GM23338 (cell line): ENCODE data around the gene YBX1. TPM values are rescaled to one million over a fixed set of nuclear protein-coding genes. Genes with fewer than 3 reads are reported as not detected.

Experiments
- ATAC-seq: fragments of 200-7000 bp; cut with Tn5 transposase; 3 replicates; pipeline ENCODE4 v1.9.1; 2020
- DNase-seq: peaks from one replicate; pipeline ENCODE4 v3.0.0-alpha.2; 2015; ENCODE audit warnings: low spot score
- H2AFZ ChIP-seq: fragments of 200-600 bp; sonication (generic); 2 replicates; pipeline ENCODE4 v1.8.0; 2016; ENCODE audit warnings: antibody characterized with exemption, mild to moderate bottlenecking, moderate library complexity
- H3F3A ChIP-seq: fragments of 200-600 bp; sonication (generic); replicated peaks from 2 replicates; pipeline ENCODE4 v1.8.0; 2017; ENCODE audit warnings: antibody characterized with exemption, mixed run types, low read depth
- H3K27ac ChIP-seq: fragments of 200-600 bp; sonication (generic); 2 replicates; pipeline ENCODE4 v1.6.1; 2016; ENCODE audit warnings: low read depth
- H3K27me3 ChIP-seq: fragments of 200-600 bp; sonication (generic); 2 replicates; pipeline ENCODE4 v1.8.0; 2016; ENCODE audit warnings: mild to moderate bottlenecking, mixed run types, moderate library complexity; ENCODE audit not compliant: insufficient read depth
- H3K36me3 ChIP-seq: fragments of 200-600 bp; sonication (generic); 2 replicates; pipeline ENCODE4 v1.8.0; 2016; ENCODE audit warnings: mild to moderate bottlenecking; ENCODE audit not compliant: insufficient read depth
- H3K4me1 ChIP-seq: fragments of 200-600 bp; sonication (generic); 2 replicates; pipeline ENCODE4 v1.8.0; 2016; ENCODE audit warnings: mild to moderate bottlenecking, moderate library complexity; ENCODE audit not compliant: insufficient read depth
- H3K4me2 ChIP-seq: fragments of 200-600 bp; sonication (generic); 2 replicates; pipeline ENCODE4 v1.7.1; 2017; ENCODE audit warnings: mixed run types
- H3K4me3 ChIP-seq: fragments of 200-600 bp; sonication (generic); 2 replicates; pipeline ENCODE4 v1.6.1; 2016; ENCODE audit warnings: mixed run types
- H3K79me2 ChIP-seq: fragments of 200-600 bp; sonication (generic); replicated peaks from 2 replicates; pipeline ENCODE4 v1.8.0; 2017; ENCODE audit warnings: mild to moderate bottlenecking; ENCODE audit not compliant: insufficient read depth
- H3K9me2 ChIP-seq: fragments of 200-600 bp; sonication (generic); 2 replicates; pipeline ENCODE4 v1.8.0; 2017; ENCODE audit not compliant: insufficient read depth
- H4K20me1 ChIP-seq: fragments of 200-600 bp; sonication (generic); replicated peaks from 2 replicates; pipeline ENCODE4 v1.8.0; 2017; ENCODE audit warnings: mild to moderate bottlenecking; ENCODE audit not compliant: insufficient read depth
- H3K27ac Mint-ChIP-seq: 2 replicates; pipeline ENCODE4 v1.8.0; 2020; ENCODE audit warnings: inconsistent platforms, mild to moderate bottlenecking, moderate library complexity, mixed read lengths
- H3K27me3 Mint-ChIP-seq: 3 replicates; pipeline ENCODE4 v1.8.0; 2022; ENCODE audit warnings: low read depth, mild to moderate bottlenecking, moderate library complexity, mixed read lengths, inconsistent platforms; ENCODE audit not compliant: insufficient read depth, poor library complexity
- H3K36me3 Mint-ChIP-seq: 3 replicates; pipeline ENCODE4 v1.8.0; 2021; ENCODE audit warnings: low read depth, mild to moderate bottlenecking, inconsistent platforms, moderate library complexity, mixed read lengths
- H3K4me1 Mint-ChIP-seq: 3 replicates; pipeline ENCODE4 v1.8.0; 2020; ENCODE audit warnings: mild to moderate bottlenecking, inconsistent platforms, mixed read lengths
- H3K4me3 Mint-ChIP-seq: 3 replicates; pipeline ENCODE4 v1.8.0; 2021; ENCODE audit warnings: moderate library complexity, mild to moderate bottlenecking, inconsistent platforms, mixed read lengths
- H3K9me3 Mint-ChIP-seq: 3 replicates; pipeline ENCODE4 v1.8.0; 2020; ENCODE audit warnings: moderate library complexity, mild to moderate bottlenecking, inconsistent platforms, mixed read lengths
- CREB1 ChIP-seq: fragments of 250-450 bp; sonication (Bioruptor Pico); IDR thresholded peaks from 2 replicates; pipeline ENCODE4 v1.5.0; 2020; ENCODE audit warnings: low read depth, mild to moderate bottlenecking, moderate library complexity
- ETS1 ChIP-seq: IDR thresholded peaks from 2 replicates; pipeline ENCODE4 v1.6.1; 2016; ENCODE audit warnings: antibody characterized with exemption
- EZH2 ChIP-seq: fragments of 200-600 bp; sonication (generic); IDR thresholded peaks from one replicate; pipeline ENCODE4 v1.8.0; 2017; ENCODE audit warnings: antibody characterized with exemption, mild to moderate bottlenecking, low read depth; ENCODE audit not compliant: unreplicated experiment
- EZH2phosphoT487 ChIP-seq: fragments of 200-600 bp; sonication (generic); IDR thresholded peaks from one replicate; pipeline ENCODE4 v1.8.1; 2018; ENCODE audit warnings: antibody characterized with exemption; ENCODE audit not compliant: unreplicated experiment
- JUNB ChIP-seq: IDR thresholded peaks from one replicate; pipeline ENCODE4 v1.6.1; 2016; ENCODE audit warnings: antibody characterized with exemption; ENCODE audit not compliant: unreplicated experiment
- NANOG ChIP-seq: IDR thresholded peaks from 2 replicates; pipeline ENCODE4 v1.6.1; 2016; ENCODE audit warnings: antibody characterized with exemption, borderline replicate concordance
- POLR2AphosphoS5 ChIP-seq: IDR thresholded peaks from 2 replicates; pipeline ENCODE4 v1.6.1; 2016; ENCODE audit warnings: antibody characterized with exemption, low read depth
- REST ChIP-seq: IDR thresholded peaks from one replicate; pipeline ENCODE4 v1.6.1; 2018; ENCODE audit warnings: antibody characterized with exemption; ENCODE audit not compliant: unreplicated experiment
- ZNF114 ChIP-seq: fragments of 250-450 bp; sonication (Bioruptor Pico); IDR thresholded peaks from 2 replicates; pipeline ENCODE4 v1.5.0; 2020; ENCODE audit warnings: mild to moderate bottlenecking, moderate library complexity
- ZNF331 ChIP-seq: fragments of 250-450 bp; sonication (Bioruptor Pico); IDR thresholded peaks from 2 replicates; pipeline ENCODE4 v1.5.0; 2020; ENCODE audit warnings: low read depth, mild to moderate bottlenecking, moderate library complexity
- polyA plus RNA-seq: library from polyadenylated mRNA; unstranded; fragments of >200 nt; fragmentation: Nextera tagmentation; extraction: Ambion mirVana; gene quantifications from 2 replicates; pipeline ENCODE4 v1.2.1, GENCODE V29; 2016
- total RNA-seq: library from RNA; depleted of rRNA; stranded (reverse); fragments of >200 nt; shearing (Covaris generic); gene quantifications from 2 replicates; pipeline ENCODE4 v1.2.3, GENCODE V29; 2014

YBX1 gene
- total and polyA plus RNA-seq, 2 experiments from 2014 or later: 1,282 to 1,441 TPM

GRCh38 chr1:42742617-42743316 lies 60.5 kb downstream of the YBX1 start:
- H3K9me3 Mint-ChIP-seq: no peaks in the 10 kb centered on the region; the same call in 2 of the 3 replicates
- Histone ChIP-seq H3K27me3 (no peaks in the 10 kb centered on the region), H4K20me1 (no peaks in the 10 kb centered on the region), H3K36me3 (no peaks in the 10 kb centered on the region), H3K79me2 (no peaks in the 10 kb centered on the region), H3K4me3 (no peak overlapping the region), H3K9me2 (no peaks in the 10 kb centered on the region), H3F3A (0 out of 2 replicates have a peak, but pooled peaks cover 3% of the 10 kb centered on the region), H3K27ac (no peak overlapping the region), H3K4me1 (peaks cover 22% of the 10 kb centered on the region), H3K4me2 (no peak overlapping the region), H2AFZ (no peak overlapping the region; the same call in 1 of the 2 replicates)
- H3K27ac Mint-ChIP-seq: no peak overlapping the region
- TF ChIP-seq POLR2AphosphoS5: no peak
- no peak for TF ChIP-seq REST
- no peak for TF ChIP-seq NANOG
- TF ChIP-seq EZH2phosphoT487: no peak
- no peak for TF ChIP-seq EZH2
- no peak for TF ChIP-seq JUNB
- TF ChIP-seq CREB1 (CRISPR knock-in tag): no peak
- TF ChIP-seq ZNF114 (CRISPR knock-in tag): no peak
- TF ChIP-seq ZNF331 (CRISPR knock-in tag): no peak
- no peak for DNase-seq
- H3K4me3 Mint-ChIP-seq: no peak overlapping the region
- H3K4me1 Mint-ChIP-seq: peaks cover 42% of the 10 kb centered on the region
- ATAC-seq: no peak
- H3K36me3 Mint-ChIP-seq: peaks cover 9% of the 10 kb centered on the region; the same call in 2 of the 3 replicates
- peaks cover 14% of the 10 kb centered on the region for H3K27me3 Mint-ChIP-seq

GRCh38 chr1:42743317-42744147 lies 61.3 kb downstream of the YBX1 start:
- DNase-seq (no peak), ATAC-seq (no peak)
- Mint-ChIP-seq H3K36me3 (peaks cover 15% of the 10 kb centered on the region; the same call in 2 of the 3 replicates), H3K4me3 (no peak overlapping the region), H3K9me3 (no peaks in the 10 kb centered on the region; the same call in 1 of the 3 replicates), H3K27ac (no peak overlapping the region), H3K4me1 (peaks cover 42% of the 10 kb centered on the region), H3K27me3 (peaks cover 19% of the 10 kb centered on the region)
- Histone ChIP-seq H3K36me3 (no peaks in the 10 kb centered on the region), H3K27ac (no peak overlapping the region), H3K4me3 (no peak overlapping the region), H3K27me3 (no peaks in the 10 kb centered on the region), H3K9me2 (no peaks in the 10 kb centered on the region), H2AFZ (peak overlapping the region; percentile 83; the same call in 1 of the 2 replicates), H3K4me2 (no peak overlapping the region), H4K20me1 (no peaks in the 10 kb centered on the region), H3K4me1 (peaks cover 22% of the 10 kb centered on the region), H3F3A (0 out of 2 replicates have a peak, but pooled peaks cover 3% of the 10 kb centered on the region), H3K79me2 (no peaks in the 10 kb centered on the region)
- TF ChIP-seq CREB1 (CRISPR knock-in tag) (no peak), ETS1 (no peak)
